GM18499 (cell line): ENCODE results near the gene CATSPERD.

Source experiments
- ATAC-seq: cut with Tn5 transposase; IDR thresholded peaks from one replicate; pipeline ENCODE4 v1.9.1; 2021; ENCODE audit warnings: moderate number of reproducible peaks; ENCODE audit not compliant: insufficient read depth, unreplicated experiment

CATSPERD gene, protein sequence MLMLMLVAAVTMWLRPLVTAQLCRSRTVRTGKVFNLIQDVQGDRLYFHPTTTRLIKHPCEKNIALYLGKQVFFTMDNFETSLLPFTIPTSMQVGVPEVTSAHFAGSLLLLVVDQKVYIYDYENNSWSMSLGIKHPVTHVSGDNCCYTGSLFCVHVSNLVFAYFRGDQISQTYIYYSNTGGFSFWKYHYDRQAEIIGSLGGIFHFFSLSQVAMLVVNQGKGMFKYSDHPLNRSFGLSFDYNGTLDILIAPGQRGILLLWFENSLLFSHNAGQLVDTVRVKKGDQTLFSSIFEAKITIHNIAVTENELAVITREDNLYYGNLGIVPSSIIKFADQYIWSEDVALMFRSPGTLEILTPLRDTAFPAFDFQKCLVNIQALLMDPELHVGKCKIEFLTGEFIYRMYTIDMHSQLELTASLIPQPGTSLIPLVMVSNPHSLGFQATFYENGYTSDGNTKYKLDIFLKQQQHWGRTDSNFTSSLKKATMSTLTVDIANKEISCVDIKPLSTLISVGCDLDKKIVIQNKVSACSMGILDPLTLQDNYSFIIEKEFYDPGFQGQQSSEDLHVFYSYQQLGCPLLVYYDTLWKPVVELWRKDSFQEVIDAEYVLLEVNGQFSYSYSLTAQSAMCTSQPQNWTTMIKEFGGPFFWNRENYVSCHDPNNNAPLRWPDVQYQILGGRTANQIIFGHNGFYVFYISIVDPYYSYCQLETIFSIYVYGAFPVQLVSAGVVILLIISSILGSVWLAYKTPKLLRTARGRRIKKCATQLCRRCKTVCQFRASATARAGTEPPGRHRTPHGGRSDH

GRCh38 chr19:5719961-5720790 is at the start of gene CATSPERD, which contains the start of gene LONP1:
Gene CATSPERD, plus strand, starts transcription at chr19:5720637. Its CDS starts 101 bp downstream, at chr19:5720738.
Gene LONP1, minus strand, starts transcription at chr19:5720146. Its CDS starts 14 bp downstream, at chr19:5720132.
- peak; percentile 71 for ATAC-seq

GRCh38 chr19:5671600-5671999 is 48.8 kb upstream of the CATSPERD start:
- ATAC-seq: no peak

GRCh38 chr19:5672708-5673459 is 47.6 kb upstream of the CATSPERD start:
- no peak for ATAC-seq

GRCh38 chr19:5673752-5674151 is 46.7 kb upstream of the CATSPERD start:
- ATAC-seq: no peak

GRCh38 chr19:5674714-5675113 is 45.7 kb upstream of the CATSPERD start:
- no peak for ATAC-seq

DNA sequence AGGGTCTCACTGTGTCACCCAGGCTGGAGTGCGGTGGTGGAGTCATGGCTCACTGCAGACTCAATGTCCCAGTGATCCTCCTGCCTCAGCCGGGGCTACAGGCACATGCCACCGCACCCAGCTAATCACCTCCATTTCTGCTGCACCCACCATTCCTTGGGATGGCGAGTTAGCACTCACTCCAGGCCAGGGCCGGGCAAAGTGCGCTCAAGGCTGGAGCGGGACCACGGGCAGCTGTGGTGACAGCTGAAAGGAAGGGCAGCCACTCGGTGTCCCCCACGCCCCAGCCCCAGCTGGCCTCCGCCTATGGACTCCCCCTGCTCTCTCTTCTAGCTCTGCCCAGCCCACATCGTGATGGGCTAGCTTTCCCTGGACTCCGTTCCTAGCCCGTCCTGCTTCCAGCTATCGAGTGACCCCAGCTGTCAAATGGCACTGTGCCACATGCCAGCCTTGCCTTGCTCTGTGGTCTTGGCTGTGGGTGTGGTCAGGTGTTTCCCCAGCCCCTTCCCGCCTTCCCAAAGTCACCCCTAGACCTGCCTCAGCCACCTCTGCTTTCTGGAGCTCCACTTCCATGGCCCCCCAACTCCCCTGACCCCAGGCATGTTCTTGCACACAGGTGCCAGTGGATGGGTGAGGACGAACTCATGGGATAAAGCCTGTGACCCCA is 44.2 kb upstream of the CATSPERD start:
- ATAC-seq: no peak

GRCh38 chr19:5676772-5677105 is 43.7 kb upstream of the CATSPERD start:
- no peak for ATAC-seq

DNA sequence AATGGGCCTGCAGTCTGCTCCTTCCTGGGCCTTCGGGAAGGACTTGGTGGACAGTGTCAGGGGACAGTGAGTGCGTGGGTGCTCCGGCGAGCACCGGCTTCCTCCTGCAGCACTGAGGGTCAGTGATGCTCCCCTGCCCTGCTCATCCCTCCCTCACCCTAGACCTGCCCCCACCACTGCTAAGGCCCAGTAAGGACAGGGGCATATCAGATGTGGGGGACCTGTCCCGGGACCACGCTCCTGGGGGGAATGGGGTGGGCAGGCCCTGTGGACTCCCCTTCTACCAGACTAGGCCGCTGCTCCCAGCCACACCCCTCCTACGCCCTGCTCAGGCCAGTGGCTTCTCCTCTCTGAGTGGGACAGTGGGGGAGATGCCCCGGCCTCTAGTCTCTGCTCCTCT is 43.3 kb upstream of the CATSPERD start:
- no peak for ATAC-seq

DNA sequence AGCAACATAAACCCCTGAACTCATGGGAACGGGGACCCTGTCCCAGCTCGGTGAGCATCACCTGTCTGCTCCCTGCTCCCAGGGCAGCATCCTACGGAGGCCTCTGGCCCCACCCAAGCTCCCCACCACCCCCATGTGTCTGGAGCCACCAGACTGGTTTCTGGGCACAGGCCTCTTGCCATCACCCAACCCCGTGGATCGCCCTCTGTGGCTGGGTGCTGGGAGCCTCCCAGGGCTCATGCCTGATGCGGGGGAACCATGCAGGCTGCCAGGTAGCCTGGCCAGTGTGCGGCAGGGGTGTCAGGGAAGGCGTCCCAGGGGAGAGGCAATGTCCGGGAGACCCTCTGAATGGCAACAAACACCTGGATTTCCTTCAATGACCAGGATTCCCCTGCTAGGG is 42.9 kb upstream of the CATSPERD start:
- ATAC-seq: no peak

DNA sequence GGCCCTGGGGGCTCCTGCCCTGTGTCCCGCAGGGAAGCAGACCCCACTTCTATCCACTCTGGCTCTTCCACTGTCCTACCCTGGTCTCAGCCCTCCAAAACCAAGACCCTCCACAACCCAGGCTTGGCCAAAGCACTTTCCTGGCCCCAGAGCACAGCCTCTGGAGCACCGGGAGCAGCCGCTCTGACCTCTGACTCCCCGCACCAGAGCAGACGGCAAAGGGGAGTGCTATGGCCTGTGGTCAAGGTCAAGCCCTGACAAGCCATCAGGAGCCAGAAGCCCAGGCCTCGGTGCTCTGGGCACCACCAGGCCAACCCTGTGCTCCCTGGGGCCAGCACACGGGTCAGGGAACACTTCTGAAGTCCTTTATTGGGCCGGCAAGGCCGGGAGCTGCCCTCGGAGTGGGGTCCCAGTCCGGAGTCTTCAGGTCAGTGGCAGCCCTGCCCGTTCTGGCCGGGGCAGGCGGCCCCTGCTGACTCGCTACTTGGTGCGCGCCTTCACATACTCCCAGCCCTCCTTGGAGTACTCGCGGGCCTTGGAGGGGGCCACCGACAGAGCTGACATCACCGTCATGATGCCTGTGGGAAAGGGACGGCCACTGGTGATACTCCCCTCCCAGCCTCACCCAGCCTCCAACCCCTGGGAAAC is 42.2 kb upstream of the CATSPERD start:
- no peak for ATAC-seq

- no peak for ATAC-seq
Observed at GRCh38 chr19:5679289-5680083, 41.0 kb upstream of the CATSPERD start.

GRCh38 chr19:5680084-5680436 is 40.4 kb upstream of the CATSPERD start:
- no peak for ATAC-seq

- ATAC-seq: peak; percentile 58
Observed at GRCh38 chr19:5680437-5681368, 39.7 kb upstream of the CATSPERD start, which contains the start of the genes HSD11B1L and MICOS13. Gene HSD11B1L, plus strand, starts transcription at chr19:5681027. Its CDS starts 3,806 bp downstream, at chr19:5684833. Gene MICOS13, minus strand, starts transcription at chr19:5680516. Its CDS starts 30 bp downstream, at chr19:5680486.

DNA sequence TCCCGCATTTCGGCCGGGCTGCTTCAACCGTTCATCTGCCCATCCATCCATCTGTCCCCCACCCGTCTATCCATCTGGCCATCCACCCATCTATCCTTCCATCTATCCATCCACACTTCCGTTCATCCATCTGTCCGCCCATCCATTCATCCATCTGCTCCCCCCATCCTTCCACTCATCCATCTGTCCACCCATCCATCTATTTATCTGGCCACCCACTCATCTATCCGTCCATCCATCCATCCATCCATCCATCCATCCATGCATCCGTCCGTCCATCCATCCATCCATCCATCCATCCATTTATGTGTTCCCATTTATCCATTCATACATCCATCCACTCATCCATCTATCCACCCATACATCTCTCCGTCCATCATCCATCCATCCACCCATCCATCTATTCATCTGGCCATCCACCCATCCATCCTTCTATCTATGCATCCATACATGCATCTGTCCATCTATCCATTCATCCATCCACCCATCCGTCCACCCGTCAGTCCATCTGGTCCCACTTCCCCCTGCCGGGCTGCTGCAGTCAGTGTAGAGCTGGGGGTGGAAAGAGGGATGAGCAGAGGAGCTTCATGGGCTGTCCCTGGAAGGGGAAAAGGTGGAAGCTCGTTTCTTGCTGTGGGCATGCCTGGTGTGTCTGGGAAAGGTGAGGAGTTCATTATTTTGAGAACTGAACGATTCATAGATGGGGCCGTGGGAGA is 38.9 kb upstream of the CATSPERD start:
- ATAC-seq: no peak

DNA sequence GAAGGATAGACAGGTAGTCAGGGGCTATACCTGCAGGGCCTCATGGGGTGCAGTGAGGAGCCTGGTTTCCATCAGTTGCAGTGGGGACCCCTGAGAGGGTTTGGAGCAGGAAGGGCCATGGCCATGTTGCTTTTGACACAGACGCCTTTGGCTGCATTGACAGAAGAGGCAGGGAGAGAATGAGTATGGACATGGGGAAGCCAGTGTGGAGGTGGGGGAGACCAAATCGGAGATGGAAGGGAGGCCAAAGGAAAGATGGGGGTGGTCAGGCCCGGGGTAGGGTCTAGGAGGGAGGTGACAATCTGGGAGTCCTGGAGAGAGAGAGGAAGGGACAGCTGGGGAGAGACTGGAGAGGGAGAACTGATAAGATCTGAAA is 38.3 kb upstream of the CATSPERD start:
- no peak for ATAC-seq

GRCh38 chr19:5683177-5683886 is 37.1 kb upstream of the CATSPERD start:
- no peak for ATAC-seq
